Stromal cell of bone marrow (primary cell): Measurements from ENCODE around the gene PRKCB.
"Not testable (repeated sequence)": the region's sequence is repeated elsewhere in the genome, so short reads cannot be mapped to it uniquely, and the experiment has no call there.

Source experiments
- DNase-seq: peaks from one replicate; pipeline ENCODE4 v3.0.0-alpha.2; 2012; ENCODE audit warnings: low read depth

Gene PRKCB

DNA sequence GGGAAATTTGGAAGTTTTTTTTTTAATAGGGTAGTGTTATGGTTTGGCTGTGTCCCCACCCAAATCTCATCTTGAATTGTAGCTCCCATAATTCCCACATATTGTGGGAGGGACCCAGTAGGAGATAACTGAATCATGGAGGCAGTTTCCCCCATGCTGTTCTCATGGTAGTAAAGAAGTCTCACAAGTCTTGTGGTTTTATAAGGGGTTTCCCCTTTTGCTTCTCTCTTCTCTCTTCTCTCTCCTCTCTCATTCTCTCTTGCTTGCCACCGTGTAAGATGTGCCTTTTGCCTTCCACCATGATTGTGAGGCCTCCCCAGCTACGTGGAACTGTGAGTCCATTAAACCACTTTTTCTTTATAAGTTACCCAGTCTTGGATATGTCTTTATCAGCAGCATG lies 403.1 kb downstream of the PRKCB start:
- not testable (repeated sequence) for DNase-seq

DNA sequence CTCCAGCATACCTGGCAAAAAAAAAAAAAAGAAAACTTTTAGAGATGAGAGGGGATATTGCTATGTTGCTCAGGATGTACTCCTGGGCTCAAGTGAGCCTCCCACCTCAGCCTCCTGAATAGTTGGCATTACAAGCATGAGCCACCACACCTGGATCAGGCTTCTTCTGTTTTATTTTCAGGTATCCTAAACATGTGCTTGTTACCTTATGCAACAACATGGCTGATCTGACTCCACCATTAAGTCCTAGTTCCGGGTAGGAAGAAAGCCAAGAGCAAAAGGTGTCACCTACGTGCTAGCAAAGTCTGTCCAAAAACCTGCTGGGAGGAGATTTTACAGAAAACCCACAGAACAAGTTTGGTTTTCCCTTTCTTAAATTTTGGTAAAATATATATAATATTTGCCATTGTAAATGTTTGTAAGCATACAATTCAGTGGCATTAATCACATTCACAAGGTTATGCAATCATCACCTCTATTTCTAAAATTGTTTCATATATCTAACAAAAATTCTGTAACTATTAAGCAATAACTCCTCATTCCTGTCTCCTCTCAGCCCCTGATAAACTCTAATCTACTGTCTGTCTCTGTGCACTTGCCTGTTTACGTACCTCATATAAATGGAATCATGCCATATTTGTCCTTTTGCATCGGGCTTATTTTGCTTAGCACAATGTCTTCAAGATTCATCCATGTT lies 411.3 kb downstream of the PRKCB start:
- DNase-seq, result no peak

DNA sequence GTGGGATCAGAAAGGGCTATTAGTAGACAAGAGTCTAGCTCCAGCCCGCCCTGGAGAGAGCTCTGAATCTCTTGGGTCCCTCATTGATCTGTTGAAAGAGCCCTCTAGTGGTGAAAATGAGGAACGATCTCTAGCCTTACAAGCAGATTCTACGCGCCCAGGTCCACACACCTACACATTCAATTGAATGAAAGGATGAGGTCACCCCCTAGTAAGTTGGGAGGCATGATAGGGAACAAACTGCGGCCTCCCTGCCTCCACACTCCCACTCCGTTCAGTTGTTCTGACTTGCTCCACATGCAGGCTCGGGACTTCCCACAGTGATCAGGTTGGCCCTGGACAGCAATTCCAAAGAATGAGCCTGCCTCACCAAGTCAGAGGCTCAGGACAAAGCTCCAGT lies 417.4 kb downstream of the PRKCB start:
- DNase-seq, result no peak

DNA sequence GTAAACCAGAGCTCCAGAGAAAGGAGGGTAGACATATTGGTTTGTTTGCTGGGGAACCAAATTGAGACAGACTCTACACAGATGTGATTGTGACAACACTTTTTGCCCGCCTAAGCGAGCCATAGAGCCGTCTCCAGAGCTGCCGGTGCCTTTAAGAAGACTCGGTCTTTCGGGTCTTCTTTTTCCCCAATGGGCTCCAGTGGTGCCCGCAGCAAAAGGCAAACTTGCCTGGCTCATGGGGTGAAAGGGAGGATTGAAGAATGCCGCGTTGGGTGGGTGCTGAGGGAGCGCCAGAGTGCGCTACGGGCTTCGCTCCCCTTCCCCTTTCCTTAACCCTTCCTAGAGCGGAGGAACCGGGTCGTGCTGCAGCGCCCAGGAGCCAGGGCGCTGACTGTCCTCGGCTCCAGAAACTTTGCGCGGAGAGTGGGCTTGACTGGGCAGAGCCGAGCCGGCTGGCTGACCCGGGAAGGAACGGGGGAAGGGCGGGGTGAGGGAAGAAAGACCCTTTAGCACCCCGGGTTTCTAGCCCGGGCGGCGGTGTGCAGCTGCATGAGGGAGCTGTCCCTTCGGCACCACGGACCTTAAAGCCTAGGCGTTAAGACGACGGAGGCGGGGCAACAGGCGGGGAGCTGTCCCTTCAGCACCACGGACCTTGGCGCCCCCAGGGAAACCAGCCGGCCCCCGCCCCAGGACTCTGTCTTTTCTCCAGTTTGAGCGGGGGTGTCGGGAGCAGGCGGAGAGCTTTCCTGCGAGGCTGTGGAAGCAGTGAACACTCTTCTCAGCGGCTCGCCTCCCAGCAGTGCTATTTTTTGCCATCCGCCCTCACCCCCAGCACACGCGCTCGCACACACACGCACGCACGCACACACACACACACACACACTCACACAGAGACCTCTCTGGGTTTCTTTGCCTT lies 419.9 kb downstream of the PRKCB start, which contains the start of gene CACNG3:
CACNG3 (plus strand) TSS at position 880 of the 916 bp plus-strand sequence. CDS start 420 bp downstream, outside the sequence.
- DNase-seq, result no peak

DNA sequence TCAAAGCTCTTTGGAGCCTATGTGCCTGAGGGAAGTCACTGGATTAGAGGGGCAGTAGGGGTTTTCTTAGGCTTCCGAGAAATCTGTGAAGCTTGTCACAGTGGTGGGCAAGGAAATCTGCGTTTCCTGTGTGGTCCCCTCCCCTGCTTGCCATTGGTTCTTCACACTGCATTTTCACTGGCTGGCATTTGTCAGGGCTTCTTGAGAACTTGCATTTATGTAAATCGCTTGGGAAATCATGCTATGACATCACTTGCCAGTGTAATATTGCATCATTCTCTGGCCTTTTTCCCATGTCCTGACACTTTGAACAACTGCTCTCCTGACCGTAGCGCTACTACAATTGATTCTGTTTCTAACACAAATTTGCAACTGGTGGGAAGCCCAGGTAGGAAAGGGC lies 422.2 kb downstream of the PRKCB start:
- DNase-seq, result no peak

DNA sequence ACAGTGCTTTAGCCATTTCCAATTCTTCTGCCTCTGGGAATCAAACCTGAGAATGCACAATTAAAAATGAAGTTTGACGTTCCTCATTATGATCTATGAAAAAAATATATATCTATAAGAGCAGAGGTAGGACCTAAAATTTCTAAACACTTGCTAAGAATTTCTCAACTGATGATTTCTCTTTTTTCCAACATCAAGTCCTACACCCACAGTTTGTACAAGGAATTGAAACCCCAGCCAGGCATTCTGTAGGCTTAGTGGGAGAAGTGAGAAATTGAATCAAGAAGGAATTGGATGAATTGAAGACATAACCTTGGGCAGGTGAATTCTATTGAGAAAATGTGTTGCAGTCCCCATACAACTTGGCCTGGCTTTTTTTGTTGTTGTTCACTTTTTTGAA lies 423.0 kb downstream of the PRKCB start:
- DNase-seq, result no peak

DNA sequence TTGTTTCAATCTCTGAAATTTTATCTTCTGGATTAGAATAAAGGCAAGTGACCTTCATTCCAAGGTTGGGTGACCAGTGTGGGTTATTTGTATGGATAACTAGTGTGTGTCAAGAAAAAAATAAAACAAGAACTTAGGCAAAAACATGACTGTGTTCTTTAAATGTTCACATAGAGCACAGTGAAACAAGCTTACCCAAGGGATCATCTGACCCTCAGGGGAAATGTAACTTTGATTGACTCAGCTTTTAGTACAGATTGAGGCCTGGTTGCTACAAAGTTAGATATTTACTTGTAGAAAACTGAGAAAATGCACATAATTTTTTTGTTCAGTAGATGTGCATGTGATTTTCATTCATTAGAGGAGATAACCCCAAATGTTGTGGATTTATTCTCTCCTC lies 427.0 kb downstream of the PRKCB start:
- no peak for DNase-seq
